GM23338 (cell line): ENCODE data around the gene FCGBP.

Source experiments
- ETS1 ChIP-seq: IDR thresholded peaks from 2 replicates; pipeline ENCODE4 v1.6.1; 2016; ENCODE audit warnings: antibody characterized with exemption
- EZH2phosphoT487 ChIP-seq: fragments of 200-600 bp; sonication (generic); IDR thresholded peaks from one replicate; pipeline ENCODE4 v1.8.1; 2018; ENCODE audit warnings: antibody characterized with exemption; ENCODE audit not compliant: unreplicated experiment
- POLR2AphosphoS5 ChIP-seq: IDR thresholded peaks from 2 replicates; pipeline ENCODE4 v1.6.1; 2016; ENCODE audit warnings: antibody characterized with exemption, low read depth
- TF ChIP-seq, protein P1 (sequence below), 2 experiments: fragments of 200-600 bp in 1 of 2; sonication (generic) in 1 of 2; conservative IDR thresholded peaks; 2 replicates each; pipeline versions ENCODE4 v1.5.1 to v1.6.1; 2016 to 2017; ENCODE audit warnings: antibody characterized with exemption in 2 of 2, low read depth in 2 of 2, mild to moderate bottlenecking in 2 of 2, moderate library complexity in 1 of 2

- TF ChIP-seq, protein P1, sequence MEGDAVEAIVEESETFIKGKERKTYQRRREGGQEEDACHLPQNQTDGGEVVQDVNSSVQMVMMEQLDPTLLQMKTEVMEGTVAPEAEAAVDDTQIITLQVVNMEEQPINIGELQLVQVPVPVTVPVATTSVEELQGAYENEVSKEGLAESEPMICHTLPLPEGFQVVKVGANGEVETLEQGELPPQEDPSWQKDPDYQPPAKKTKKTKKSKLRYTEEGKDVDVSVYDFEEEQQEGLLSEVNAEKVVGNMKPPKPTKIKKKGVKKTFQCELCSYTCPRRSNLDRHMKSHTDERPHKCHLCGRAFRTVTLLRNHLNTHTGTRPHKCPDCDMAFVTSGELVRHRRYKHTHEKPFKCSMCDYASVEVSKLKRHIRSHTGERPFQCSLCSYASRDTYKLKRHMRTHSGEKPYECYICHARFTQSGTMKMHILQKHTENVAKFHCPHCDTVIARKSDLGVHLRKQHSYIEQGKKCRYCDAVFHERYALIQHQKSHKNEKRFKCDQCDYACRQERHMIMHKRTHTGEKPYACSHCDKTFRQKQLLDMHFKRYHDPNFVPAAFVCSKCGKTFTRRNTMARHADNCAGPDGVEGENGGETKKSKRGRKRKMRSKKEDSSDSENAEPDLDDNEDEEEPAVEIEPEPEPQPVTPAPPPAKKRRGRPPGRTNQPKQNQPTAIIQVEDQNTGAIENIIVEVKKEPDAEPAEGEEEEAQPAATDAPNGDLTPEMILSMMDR (conservative IDR thresholded peaks at IDR 0.05; ENCODE audit: low read depth in 2 of 2), result no peak
- TF ChIP-seq ETS1 (no peak), EZH2phosphoT487 (no peak), POLR2AphosphoS5 (no peak)
Measured at GRCh38 chr19:39924389-39924788, 10.0 kb downstream of the FCGBP start.
